A549 (cell line): ENCODE measurements around the gene MACROD1. TPM values are rescaled to one million over a fixed set of nuclear protein-coding genes. Genes with fewer than 3 reads are reported as not detected.

Experiments
- ATAC-seq, 2 experiments: fragments of 200-7000 bp in 1 of 2; fragments of >200 bp in 1 of 2; cut with Nextera tagmentation in 1 of 2; cut with Tn5 transposase in 1 of 2; 3 replicates each; pipeline versions ENCODE4 v1.8.0 to v1.9.1; 2018 to 2020; ENCODE audit warnings: mild to moderate bottlenecking in 1 of 2, moderate library complexity in 1 of 2
- CTCF ChIA-PET: fragments of 300-600 bp; sonication (Branson Sonifier 250); formaldehyde crosslinking; extraction: SDS; loops from one replicate; lab custom pipeline; 2021; ENCODE audit warnings: antibody characterized with exemption, inconsistent platforms; lab: Yijun Ruan, JAX
- POLR2A ChIA-PET: fragments of 350-600 bp; formaldehyde crosslinking; extraction: SDS; loops from one replicate; lab custom pipeline; 2021; ENCODE audit warnings: antibody characterized with exemption, inconsistent platforms; lab: Yijun Ruan, JAX
- DNase-seq, 2 experiments: peaks; one replicate each; pipeline versions ENCODE4 v3.0.0 to v3.0.0-alpha.2; 2011 to 2016; ENCODE audit warnings: low read depth in 1 of 2, low spot score in 1 of 2
- FAIRE-seq: peaks from 2 replicates; lab custom pipeline; 2011; peaks lifted over from hg19 to GRCh38; lab: Jason Lieb, UNC
- H3K27ac ChIP-seq, 2 experiments: fragments of >200 bp; sonication (Bioruptor Twin); formaldehyde crosslinking; 3 replicates each; pipeline ENCODE4 v1.5.1; 2016 to 2017
- H3K4me1 ChIP-seq: fragments of >200 bp; sonication (Bioruptor Twin); formaldehyde crosslinking; 3 replicates; pipeline ENCODE4 v1.6.1; 2016
- H3K4me2 ChIP-seq: fragments of >200 bp; sonication (Bioruptor Twin); formaldehyde crosslinking; 3 replicates; pipeline ENCODE4 v1.6.1; 2016
- H3K4me3 ChIP-seq: fragments of >200 bp; sonication (Bioruptor Twin); formaldehyde crosslinking; 3 replicates; pipeline ENCODE4 v1.5.1; 2016
- H3K9me3 ChIP-seq: fragments of >200 bp; sonication (Bioruptor Twin); formaldehyde crosslinking; 3 replicates; pipeline ENCODE4 v1.6.1; 2016
- CEBPB ChIP-seq, 2 experiments: fragments of >200 bp in 1 of 2; sonication (Bioruptor Twin) in 1 of 2; formaldehyde crosslinking in 1 of 2; IDR thresholded peaks; 2 replicates each; pipeline ENCODE4 v1.6.1; 2012 to 2016
- CHD4 ChIP-seq: fragments of 200-600 bp; sonication (generic); IDR thresholded peaks from 2 replicates; pipeline ENCODE4 v1.6.1; 2016; ENCODE audit warnings: antibody characterized with exemption, mild to moderate bottlenecking, borderline replicate concordance
- ELK1 ChIP-seq: fragments of 150-350 bp; IDR thresholded peaks from 2 replicates; pipeline ENCODE4 v1.6.1; 2014; ENCODE audit warnings: low read depth, mild to moderate bottlenecking, low read length
- ESRRA ChIP-seq: fragments of 150-350 bp; IDR thresholded peaks from 2 replicates; pipeline ENCODE4 v1.6.1; 2014; ENCODE audit warnings: mild to moderate bottlenecking, low read length, borderline replicate concordance
- GATA3 ChIP-seq: IDR thresholded peaks from 2 replicates; pipeline ENCODE4 v1.6.1; 2012; ENCODE audit warnings: borderline replicate concordance
- HDAC2 ChIP-seq: fragments of 200-600 bp; sonication (generic); IDR thresholded peaks from 2 replicates; pipeline ENCODE4 v1.6.1; 2016
- HEYL ChIP-seq: fragments of 250-450 bp; sonication (Bioruptor Pico); IDR thresholded peaks from 2 replicates; pipeline ENCODE4 v1.8.0; 2021; ENCODE audit warnings: mild to moderate bottlenecking, moderate library complexity
- HMGXB4 ChIP-seq: fragments of 250-450 bp; sonication (Bioruptor Pico); IDR thresholded peaks from 2 replicates; pipeline ENCODE4 v1.5.0; 2021; ENCODE audit warnings: mild to moderate bottlenecking, moderate library complexity, borderline replicate concordance
- HOXA7 ChIP-seq: fragments of 250-450 bp; sonication (Bioruptor Pico); IDR thresholded peaks from 2 replicates; pipeline ENCODE4 v1.5.0; 2020; ENCODE audit warnings: mild to moderate bottlenecking, moderate library complexity
- HOXB13 ChIP-seq: fragments of 250-450 bp; sonication (Bioruptor Pico); IDR thresholded peaks from 2 replicates; pipeline ENCODE4 v1.5.0; 2020; ENCODE audit warnings: low read depth, mild to moderate bottlenecking, moderate library complexity
- HOXB5 ChIP-seq: fragments of 250-450 bp; sonication (Bioruptor Pico); IDR thresholded peaks from 2 replicates; pipeline ENCODE4 v1.5.0; 2020; ENCODE audit warnings: mild to moderate bottlenecking, moderate library complexity
- JUNB ChIP-seq: fragments of >200 bp; sonication (Bioruptor Twin); formaldehyde crosslinking; IDR thresholded peaks from 2 replicates; pipeline ENCODE4 v1.6.1; 2016
- KDM5A ChIP-seq: fragments of 200-600 bp; sonication (generic); IDR thresholded peaks from 2 replicates; pipeline ENCODE4 v1.6.1; 2016; ENCODE audit warnings: antibody characterized with exemption, mild to moderate bottlenecking
- NFE2L2 ChIP-seq: fragments of 150-350 bp; conservative IDR thresholded peaks from 2 replicates; pipeline ENCODE4 v1.6.1; 2014; ENCODE audit warnings: low read length
- NR3C1 ChIP-seq: fragments of >200 bp; sonication (Bioruptor Twin); formaldehyde crosslinking; IDR thresholded peaks from 3 replicates; pipeline ENCODE4 v1.6.1; 2017
- RARB ChIP-seq: fragments of 250-450 bp; sonication (Bioruptor Pico); IDR thresholded peaks from 2 replicates; pipeline ENCODE4 v1.8.0; 2021; ENCODE audit warnings: mild to moderate bottlenecking, moderate library complexity
- RCOR1 ChIP-seq: fragments of 150-350 bp; IDR thresholded peaks from 2 replicates; pipeline ENCODE4 v1.6.1; 2014; ENCODE audit warnings: antibody characterized with exemption, low read length, low read depth
- REST ChIP-seq: fragments of 200-600 bp; sonication (generic); IDR thresholded peaks from 2 replicates; pipeline ENCODE4 v1.6.1; 2016; ENCODE audit warnings: antibody characterized with exemption, mild to moderate bottlenecking, moderate library complexity
- RFX5 ChIP-seq: fragments of 450-650 bp; IDR thresholded peaks from 2 replicates; pipeline ENCODE4 v1.7.1; 2014; ENCODE audit warnings: antibody characterized with exemption, mild to moderate bottlenecking, moderate library complexity
- SREBF2 ChIP-seq: fragments of 450-650 bp; IDR thresholded peaks from 2 replicates; pipeline ENCODE4 v1.6.1; 2014; ENCODE audit warnings: mild to moderate bottlenecking, moderate library complexity
- TP53 ChIP-seq: fragments of 250-450 bp; sonication (Bioruptor Pico); IDR thresholded peaks from 2 replicates; pipeline ENCODE4 v1.5.0; 2021; ENCODE audit warnings: mild to moderate bottlenecking, moderate library complexity
- USF2 ChIP-seq: fragments of 450-650 bp; IDR thresholded peaks from 2 replicates; pipeline ENCODE4 v1.6.1; 2014; ENCODE audit warnings: antibody characterized with exemption
- ZC3H11A ChIP-seq: fragments of 450-650 bp; IDR thresholded peaks from 2 replicates; pipeline ENCODE4 v1.6.1; 2014; ENCODE audit warnings: antibody characterized with exemption, mild to moderate bottlenecking
- ZFP36 ChIP-seq: fragments of 450-650 bp; IDR thresholded peaks from 2 replicates; pipeline ENCODE4 v1.6.1; 2014; ENCODE audit warnings: borderline replicate concordance; ENCODE audit not compliant: partially characterized antibody
- ZNF302 ChIP-seq: fragments of 250-450 bp; sonication (Bioruptor Pico); IDR thresholded peaks from 2 replicates; pipeline ENCODE4 v1.9.0; 2021; ENCODE audit warnings: inconsistent platforms, mild to moderate bottlenecking, moderate library complexity
- ZSCAN20 ChIP-seq: fragments of 250-450 bp; sonication (Bioruptor Pico); IDR thresholded peaks from 2 replicates; pipeline ENCODE4 v1.8.0; 2022; ENCODE audit warnings: mild to moderate bottlenecking, moderate library complexity
- WGBS: methylation state at CpG from one replicate; pipeline ENCODE4 v1.1.6; 2017; ENCODE audit errors: missing lambda C conversion rate; 5-methylcytosine and 5-hydroxymethylcytosine counted together
- polyA plus RNA-seq, 4 experiments: library from polyadenylated mRNA; depleted of rRNA in 3 of 4; stranded (reverse); fragments of >200 nt; fragmentation: RNase III in 1 of 4; extraction: RNeasy Plus Mini Kit Qiagen cat#74134 plus additional on column Dnase treatment in 1 of 4; gene quantifications; 2 replicates in 3 of 4; 3 replicates in 1 of 4; pipeline ENCODE4 v1.2.3, GENCODE V29; 2011 to 2017

MACROD1 gene
- polyA plus RNA-seq, 2 of the 4 experiments (the other 2 are of a cell fraction) = 15.1 to 16.6 TPM

GRCh38 chr11:64014356-64014755 lies 151.6 kb downstream of the MACROD1 start:
- 96% methylated on average over 10 of the region's 11 CpGs for WGBS
- CTCF ChIA-PET = interaction anchor here (0.7 to 2.6 kb wide), 7 partner anchors 8 to 134 kb away, joined by 3 to 17 read pairs (median 3); no protein-coding TSS in a partner anchor
- Histone ChIP-seq H3K27ac (no peak overlapping the region), H3K4me3 (no peak overlapping the region), H3K9me3 (0 out of 3 replicates have a peak, but pooled peaks cover 3% of the 10 kb centered on the region), H3K4me2 (no peak overlapping the region)
- no peak for DNase-seq
- no peak for FAIRE-seq
- POLR2A ChIA-PET = no interaction called here
- TF ChIP-seq HEYL (CRISPR knock-in tag) = no peak
- TF ChIP-seq REST = no peak
- no peak for TF ChIP-seq HOXB5 (CRISPR knock-in tag)
- no peak for TF ChIP-seq USF2
- no peak for TF ChIP-seq ZFP36
- TF ChIP-seq RFX5 = no peak
- no peak for TF ChIP-seq ZSCAN20
- TF ChIP-seq KDM5A = no peak
- TF ChIP-seq HMGXB4 (CRISPR knock-in tag) = no peak
- no peak for TF ChIP-seq CEBPB (IDR thresholded peaks at IDR 0.05)
- no peak for TF ChIP-seq SREBF2
- no peak for TF ChIP-seq ESRRA
- no peak for TF ChIP-seq ELK1
- no peak for TF ChIP-seq JUNB
- TF ChIP-seq, all 56 proteins: peak for 0
- peaks cover 15% of the 10 kb centered on the region; the same call in 2 of the 3 replicates for H3K4me1 ChIP-seq
- no peak for ATAC-seq

- Histone ChIP-seq H3K9me3 (0 out of 3 replicates have a peak, but pooled peaks cover 3% of the 10 kb centered on the region), H3K27ac (no peak overlapping the region), H3K4me1 (peaks cover 11% of the 10 kb centered on the region; the same call in 2 of the 3 replicates), H3K4me3 (no peak overlapping the region), H3K4me2 (no peak overlapping the region)
- ChIA-PET CTCF (interaction anchor here (0.9 to 2.6 kb wide), 4 partner anchors 9 to 135 kb away, joined by 3 to 17 read pairs (median 4); no protein-coding TSS in a partner anchor), POLR2A (no interaction called here)
- DNase-seq (no peak), FAIRE-seq (no peak), ATAC-seq (peak; percentile 11 to 12; a peak in 3 of 6 replicates)
- TF ChIP-seq NFE2L2 (no peak), HOXB5 (CRISPR knock-in tag) (no peak), HOXB13 (no peak), ZC3H11A (no peak), SREBF2 (no peak), RCOR1 (no peak), CHD4 (no peak), TP53 (CRISPR knock-in tag) (no peak), HOXA7 (no peak), ZNF302 (CRISPR knock-in tag) (no peak), HDAC2 (no peak), NR3C1 (no peak), KDM5A (no peak), RARB (CRISPR knock-in tag) (no peak), GATA3 (no peak)
- 82% methylated on average over 15 of the region's 16 CpGs for WGBS
Measured at GRCh38 chr11:64013141-64013896, 152.6 kb downstream of the MACROD1 start.
